ENCODE results near the gene RGS6.

Gene RGS6

DNA sequence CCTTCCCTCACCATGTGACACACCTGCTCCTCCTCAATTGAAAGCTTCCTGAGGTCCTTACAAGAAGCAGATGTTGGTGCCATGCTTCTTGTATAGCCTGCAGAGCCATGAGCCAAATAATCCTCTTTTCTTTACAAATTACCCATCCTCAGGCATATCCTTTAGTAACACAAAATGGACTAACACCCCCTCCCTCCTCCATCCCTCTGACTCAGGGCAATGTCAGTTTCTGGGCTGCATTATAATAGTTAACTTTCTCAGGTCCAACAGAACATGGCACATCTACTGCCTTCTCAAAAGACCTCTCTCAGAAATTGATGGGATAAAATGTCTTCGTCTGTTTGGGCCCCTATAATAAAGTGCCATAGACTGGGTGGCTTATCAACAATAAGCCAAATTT, 674.6 kb downstream of the RGS6 start:
- no peak for DNase-seq (ENCODE audit: low read depth in 2 of 2)

GRCh38 chr14:72607386-72608130, 675.3 kb downstream of the RGS6 start:
- no peak for DNase-seq (ENCODE audit: low read depth in 2 of 2)

- DNase-seq (ENCODE audit: low read depth in 2 of 2): no peak
These were observed 676.4 kb downstream of the RGS6 start for GRCh38 chr14:72608391-72609204.

GRCh38 chr14:72609205-72609916, 677.1 kb downstream of the RGS6 start:
- DNase-seq (ENCODE audit: low read depth in 2 of 2): no peak

DNA sequence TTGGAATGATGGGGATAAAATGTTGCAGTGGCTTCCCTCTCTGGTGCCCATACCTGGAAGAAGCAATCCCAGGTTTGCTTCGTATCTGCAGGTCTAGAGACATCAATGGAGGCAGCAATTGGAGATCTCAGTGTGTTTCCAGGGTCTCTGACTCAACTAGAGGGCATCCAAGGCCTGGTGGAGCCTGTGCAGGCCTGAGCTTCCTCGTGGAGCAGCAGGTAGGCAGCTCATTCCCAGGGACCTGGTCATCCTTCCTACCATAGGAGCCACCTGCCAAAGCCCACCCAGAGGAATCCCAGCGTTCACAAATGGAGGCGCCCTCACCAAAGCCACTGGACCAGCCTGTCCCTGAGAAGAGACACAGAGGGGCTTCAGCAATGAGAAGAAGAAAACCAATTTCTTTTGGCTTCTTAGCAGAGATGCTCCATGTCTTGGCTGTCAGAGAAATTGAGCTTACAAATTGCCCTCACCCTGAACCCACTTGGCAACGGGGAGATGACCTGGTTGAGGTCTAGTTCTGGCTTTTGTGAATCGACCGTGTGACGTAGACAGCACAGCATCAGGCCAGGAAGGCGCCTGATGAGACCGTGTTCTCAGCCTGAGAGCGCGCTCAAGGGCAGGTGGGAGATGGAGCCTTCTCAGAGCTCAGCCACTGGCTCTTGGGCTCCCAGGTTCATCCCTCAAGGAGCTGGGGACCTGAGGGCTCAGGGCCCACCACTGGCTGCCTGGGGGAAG, 678.0 kb downstream of the RGS6 start:
- no peak for DNase-seq (ENCODE audit: low read depth in 2 of 2)

GRCh38 chr14:72610831-72611200, 678.6 kb downstream of the RGS6 start:
- DNase-seq (ENCODE audit: low read depth in 2 of 2): no peak

DNA sequence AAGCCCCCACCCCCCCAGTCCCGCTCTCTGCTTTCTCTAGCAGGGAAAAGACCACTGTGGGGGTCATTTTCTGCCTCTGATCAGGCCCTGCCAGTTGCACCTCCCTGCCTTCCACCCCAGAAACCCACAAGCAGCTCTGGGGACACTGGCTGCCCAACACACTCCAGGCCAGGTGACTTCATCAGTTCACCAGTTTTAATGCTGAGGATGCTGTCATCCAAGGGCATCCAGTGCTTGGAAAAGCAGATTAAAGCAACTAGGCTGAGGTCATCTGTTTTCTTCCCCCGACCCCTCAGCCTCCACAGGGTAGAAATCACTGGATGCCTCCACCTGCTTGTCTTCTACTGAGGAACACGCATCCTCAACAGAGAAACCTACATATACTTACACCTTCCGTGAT, 679.3 kb downstream of the RGS6 start:
- DNase-seq (ENCODE audit: low read depth in 2 of 2): no peak

DNA sequence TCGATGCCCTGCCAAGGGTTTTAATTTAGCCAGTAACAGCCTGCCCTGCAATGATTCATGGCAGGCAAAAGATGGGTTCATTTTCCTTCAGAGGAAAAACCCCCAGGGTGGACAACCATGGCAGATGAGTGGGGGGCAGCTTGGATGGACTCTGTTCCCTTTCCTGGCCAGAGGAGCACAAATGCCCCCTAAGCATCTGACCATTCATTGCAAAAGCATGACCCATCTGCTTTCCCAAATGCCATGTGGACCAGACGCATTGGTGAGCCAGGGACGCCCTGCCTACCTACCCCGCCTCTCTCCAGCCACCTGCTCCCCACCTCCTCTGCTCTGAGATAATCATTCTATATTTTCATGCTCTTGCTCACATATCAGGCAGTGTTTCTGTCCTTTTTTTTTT, 679.8 kb downstream of the RGS6 start:
- DNase-seq (ENCODE audit: low read depth in 2 of 2): no peak

DNA sequence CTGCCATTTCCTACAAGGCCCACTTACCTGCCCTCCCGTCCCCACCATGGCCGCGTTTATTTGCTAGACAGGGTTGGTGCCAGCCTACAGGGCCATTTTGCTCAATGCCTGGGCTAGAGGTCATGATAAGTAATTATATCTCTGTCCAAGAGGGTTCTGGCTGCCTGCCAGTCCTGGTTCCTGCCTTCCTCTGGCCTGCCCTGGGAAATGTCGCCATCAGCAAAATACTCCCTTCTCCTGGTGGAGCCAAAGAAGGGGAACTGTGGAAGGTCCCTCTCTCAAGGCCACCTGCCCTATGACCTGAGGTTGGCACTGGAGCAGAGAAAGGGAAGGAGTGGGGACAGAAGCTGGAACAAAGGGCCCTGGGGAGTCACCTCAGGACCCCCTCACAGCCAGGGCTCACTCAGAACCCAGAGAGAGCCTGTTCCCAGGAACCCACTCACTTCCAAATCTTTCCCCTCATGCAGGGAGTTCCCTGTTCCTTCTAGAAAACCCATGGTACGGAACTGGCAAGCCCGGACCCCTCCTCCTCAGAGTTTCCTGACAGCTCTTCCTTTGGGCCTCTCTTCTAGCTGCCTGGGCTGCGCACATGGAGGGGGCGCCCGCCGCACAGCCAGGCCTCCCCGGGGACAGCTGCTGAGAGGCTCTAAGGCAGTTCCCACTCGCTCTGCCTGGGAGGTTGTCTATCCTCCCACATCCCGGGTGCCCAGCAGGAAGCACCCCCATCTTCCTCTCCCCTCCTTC, 681.2 kb downstream of the RGS6 start:
- DNase-seq (ENCODE audit: low read depth in 2 of 2): no peak

- no peak for DNase-seq (ENCODE audit: low read depth in 2 of 2)
These were observed 681.7 kb downstream of the RGS6 start for GRCh38 chr14:72613975-72614319.

GRCh38 chr14:72614365-72614764, 682.1 kb downstream of the RGS6 start:
- DNase-seq (ENCODE audit: low read depth in 2 of 2): no peak

- no peak for DNase-seq (ENCODE audit: low read depth in 2 of 2)
These were observed 682.7 kb downstream of the RGS6 start for GRCh38 chr14:72614891-72615415.

- DNase-seq (ENCODE audit: low read depth in 2 of 2): no peak
These were observed 683.4 kb downstream of the RGS6 start for GRCh38 chr14:72615451-72616121.
